ENCODE results near the gene SLC43A1. TPM values are rescaled to one million over a fixed set of nuclear protein-coding genes. Genes with fewer than 3 reads are reported as not detected.

The SLC43A1 gene
- total RNA-seq (ENCODE audit: unreplicated experiment) = 10.4 TPM
- long read RNA-seq, partial matches to known transcripts = 1 of 8 reads
- long read RNA-seq, other reads (novel, unspliced or antisense) = 3 of 8 reads

- Mint-ChIP-seq H3K27ac (ENCODE audit: unreplicated experiment) (peak within 1 kb of the TSS; percentile 80), H3K9me3 (ENCODE audit: unreplicated experiment) (no peaks in the 10 kb centered on the region), H3K27me3 (ENCODE audit: unreplicated experiment) (peaks cover 14% of the 10 kb centered on the region), H3K4me3 (ENCODE audit: unreplicated experiment) (peak within 1 kb of the TSS; percentile 97), H3K36me3 (ENCODE audit: low read depth, unreplicated experiment) (peaks cover 11% of the 10 kb centered on the region), H3K4me1 (ENCODE audit: unreplicated experiment) (peaks cover 3% of the 10 kb centered on the region)
- DNase-seq (ENCODE audit: low spot score) = peak; percentile 38
- TF ChIP-seq, protein P1, sequence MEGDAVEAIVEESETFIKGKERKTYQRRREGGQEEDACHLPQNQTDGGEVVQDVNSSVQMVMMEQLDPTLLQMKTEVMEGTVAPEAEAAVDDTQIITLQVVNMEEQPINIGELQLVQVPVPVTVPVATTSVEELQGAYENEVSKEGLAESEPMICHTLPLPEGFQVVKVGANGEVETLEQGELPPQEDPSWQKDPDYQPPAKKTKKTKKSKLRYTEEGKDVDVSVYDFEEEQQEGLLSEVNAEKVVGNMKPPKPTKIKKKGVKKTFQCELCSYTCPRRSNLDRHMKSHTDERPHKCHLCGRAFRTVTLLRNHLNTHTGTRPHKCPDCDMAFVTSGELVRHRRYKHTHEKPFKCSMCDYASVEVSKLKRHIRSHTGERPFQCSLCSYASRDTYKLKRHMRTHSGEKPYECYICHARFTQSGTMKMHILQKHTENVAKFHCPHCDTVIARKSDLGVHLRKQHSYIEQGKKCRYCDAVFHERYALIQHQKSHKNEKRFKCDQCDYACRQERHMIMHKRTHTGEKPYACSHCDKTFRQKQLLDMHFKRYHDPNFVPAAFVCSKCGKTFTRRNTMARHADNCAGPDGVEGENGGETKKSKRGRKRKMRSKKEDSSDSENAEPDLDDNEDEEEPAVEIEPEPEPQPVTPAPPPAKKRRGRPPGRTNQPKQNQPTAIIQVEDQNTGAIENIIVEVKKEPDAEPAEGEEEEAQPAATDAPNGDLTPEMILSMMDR (IDR thresholded peaks at IDR 0.05; ENCODE audit: unreplicated experiment) = no peak
Measured at GRCh38 chr11:57515332-57516060, at the start of gene SLC43A1. Gene SLC43A1, minus strand, starts transcription at chr11:57515702. Its CDS starts 1,591 bp downstream, at chr11:57514111.

DNA sequence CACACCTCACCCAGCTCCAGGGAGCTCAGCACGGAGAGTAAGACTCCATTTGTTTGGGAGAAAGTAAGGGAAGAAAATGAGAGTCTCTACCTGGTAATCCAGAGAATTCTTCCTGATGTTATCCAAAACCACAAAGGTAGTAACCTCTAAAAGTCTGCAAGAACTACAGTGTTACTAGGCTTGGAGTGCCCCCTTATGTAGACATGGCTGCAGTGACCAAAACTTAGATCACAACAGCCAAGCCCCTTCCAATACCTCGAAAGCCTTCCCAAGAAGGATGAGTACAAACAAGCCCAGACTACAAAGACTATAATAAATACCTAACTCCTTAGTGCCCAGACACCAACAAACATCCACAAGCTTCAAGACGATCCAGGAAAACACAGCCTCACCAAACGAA, 47.1 kb upstream of the SLC43A1 start:
- no peaks in the 10 kb centered on the region for H3K9me3 Mint-ChIP-seq (ENCODE audit: unreplicated experiment)
- DNase-seq (ENCODE audit: low spot score) = no peak
- no peak overlapping the region for H3K4me3 Mint-ChIP-seq (ENCODE audit: unreplicated experiment)
- H3K27me3 Mint-ChIP-seq (ENCODE audit: unreplicated experiment) = peaks cover 3% of the 10 kb centered on the region
- no peak overlapping the region for H3K27ac Mint-ChIP-seq (ENCODE audit: unreplicated experiment)
- peaks cover 9% of the 10 kb centered on the region for H3K36me3 Mint-ChIP-seq (ENCODE audit: low read depth, unreplicated experiment)
- peaks cover 16% of the 10 kb centered on the region for H3K4me1 Mint-ChIP-seq (ENCODE audit: unreplicated experiment)
- TF ChIP-seq, protein P1 (IDR thresholded peaks at IDR 0.05; ENCODE audit: unreplicated experiment) = no peak

DNA sequence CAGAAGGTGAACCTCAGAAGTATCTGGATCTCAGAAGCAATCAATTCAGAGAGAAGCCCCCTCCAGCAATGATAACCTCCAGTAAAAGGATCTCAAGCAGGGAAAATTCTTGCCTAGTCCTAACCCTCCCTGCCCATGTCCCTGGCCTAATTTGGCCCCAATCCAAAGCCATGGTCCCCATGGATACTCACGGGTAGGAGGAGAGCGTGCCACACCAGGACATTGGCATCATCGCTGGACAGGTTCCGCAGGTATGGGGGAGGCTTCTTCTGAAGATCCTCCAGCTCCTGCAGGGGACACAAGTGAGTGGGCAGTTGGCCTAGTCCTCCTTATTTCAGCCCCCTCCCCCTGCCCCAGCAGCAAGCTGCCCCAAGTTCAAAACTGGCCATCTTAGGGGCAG, 44.6 kb upstream of the SLC43A1 start:
- H3K27me3 Mint-ChIP-seq (ENCODE audit: unreplicated experiment) = no peaks in the 10 kb centered on the region
- H3K9me3 Mint-ChIP-seq (ENCODE audit: unreplicated experiment) = no peaks in the 10 kb centered on the region
- no peak for DNase-seq (ENCODE audit: low spot score)
- peaks cover 23% of the 10 kb centered on the region for H3K36me3 Mint-ChIP-seq (ENCODE audit: low read depth, unreplicated experiment)
- no peak overlapping the region for H3K4me3 Mint-ChIP-seq (ENCODE audit: unreplicated experiment)
- no peak overlapping the region for H3K27ac Mint-ChIP-seq (ENCODE audit: unreplicated experiment)
- TF ChIP-seq, protein P1 (IDR thresholded peaks at IDR 0.05; ENCODE audit: unreplicated experiment) = no peak
- H3K4me1 Mint-ChIP-seq (ENCODE audit: unreplicated experiment) = no peaks in the 10 kb centered on the region

DNA sequence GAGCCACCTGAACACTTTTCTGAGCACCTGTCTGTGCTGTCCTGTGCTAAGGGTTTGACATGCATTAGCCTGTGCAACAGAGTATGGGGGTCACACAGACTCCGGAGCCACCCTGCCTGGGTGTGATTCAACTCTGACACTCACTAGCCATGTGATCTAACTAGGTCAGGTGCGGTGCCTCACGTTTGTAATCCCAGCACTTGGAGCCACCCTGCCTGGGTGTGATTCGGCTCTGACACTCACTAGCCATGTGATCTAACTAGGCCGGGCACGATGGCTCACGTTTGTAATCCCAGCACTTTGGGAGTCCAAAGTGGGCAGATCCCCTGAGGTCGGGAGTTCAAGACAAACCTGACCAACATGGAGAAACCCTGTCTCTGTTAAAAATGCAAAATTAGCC, 40.5 kb upstream of the SLC43A1 start:
- Mint-ChIP-seq H3K4me3 (ENCODE audit: unreplicated experiment) (no peak overlapping the region), H3K27ac (ENCODE audit: unreplicated experiment) (no peak overlapping the region), H3K4me1 (ENCODE audit: unreplicated experiment) (no peaks in the 10 kb centered on the region), H3K36me3 (ENCODE audit: low read depth, unreplicated experiment) (peaks cover 42% of the 10 kb centered on the region), H3K27me3 (ENCODE audit: unreplicated experiment) (peaks cover 1% of the 10 kb centered on the region), H3K9me3 (ENCODE audit: unreplicated experiment) (no peaks in the 10 kb centered on the region)
- no peak for DNase-seq (ENCODE audit: low spot score)
- TF ChIP-seq, protein P1 (IDR thresholded peaks at IDR 0.05; ENCODE audit: unreplicated experiment) = no peak

- Mint-ChIP-seq H3K27me3 (ENCODE audit: unreplicated experiment) (peaks cover 1% of the 10 kb centered on the region), H3K4me1 (ENCODE audit: unreplicated experiment) (no peaks in the 10 kb centered on the region), H3K4me3 (ENCODE audit: unreplicated experiment) (peak overlapping the region; percentile 17), H3K9me3 (ENCODE audit: unreplicated experiment) (no peaks in the 10 kb centered on the region), H3K27ac (ENCODE audit: unreplicated experiment) (no peak overlapping the region), H3K36me3 (ENCODE audit: low read depth, unreplicated experiment) (peaks cover 42% of the 10 kb centered on the region)
- TF ChIP-seq, protein P1 (IDR thresholded peaks at IDR 0.05; ENCODE audit: unreplicated experiment) = no peak
- no peak for DNase-seq (ENCODE audit: low spot score)
Measured at GRCh38 chr11:57555393-57555792, 39.9 kb upstream of the SLC43A1 start.
